ENCODE data around the gene SGIP1.

GRCh38 chr1:66773227-66773626, 239.3 kb downstream of the SGIP1 start:
- TF ChIP-seq CTCF (IDR thresholded peaks at IDR 0.05) (no peak), EZH2 (IDR thresholded peaks at IDR 0.05) (no peak)

All from neural progenitor cell (in vitro differentiated cells).